ENCODE measurements around the gene SRMS.

The SRMS gene

GRCh38 chr20:63538204-63539091, 9.1 kb downstream of the SRMS start:
- no peak for DNase-seq (ENCODE audit: low read depth)

GRCh38 chr20:63537525-63538203, 9.9 kb downstream of the SRMS start:
- DNase-seq (ENCODE audit: low read depth) = peak; percentile 90

- DNase-seq (ENCODE audit: low read depth) = no peak
Observed at GRCh38 chr20:63536997-63537524, 10.5 kb downstream of the SRMS start, which contains the start of gene PTK6. Gene PTK6, minus strand, starts transcription at chr20:63537376. Its CDS starts 62 bp downstream, at chr20:63537314.

- no peak for DNase-seq (ENCODE audit: low read depth)
Observed at GRCh38 chr20:63536241-63536977, 11.1 kb downstream of the SRMS start.

- no peak for DNase-seq (ENCODE audit: low read depth)
Observed at GRCh38 chr20:63534831-63535651, 12.5 kb downstream of the SRMS start.

GRCh38 chr20:63534427-63534830, 13.1 kb downstream of the SRMS start:
- DNase-seq (ENCODE audit: low read depth) = no peak

- no peak for DNase-seq (ENCODE audit: low read depth)
Observed at GRCh38 chr20:63533871-63534393, 13.6 kb downstream of the SRMS start.

GRCh38 chr20:63533388-63533787, 14.2 kb downstream of the SRMS start:
- no peak for DNase-seq (ENCODE audit: low read depth)

GRCh38 chr20:63532449-63532971, 15.0 kb downstream of the SRMS start:
- no peak for DNase-seq (ENCODE audit: low read depth)

GRCh38 chr20:63531686-63532448, 15.7 kb downstream of the SRMS start:
- DNase-seq (ENCODE audit: low read depth) = no peak

- DNase-seq (ENCODE audit: low read depth) = no peak
Observed at GRCh38 chr20:63530788-63531160, 16.8 kb downstream of the SRMS start.

- no peak for DNase-seq (ENCODE audit: low read depth)
Observed at GRCh38 chr20:63529861-63530787, 17.4 kb downstream of the SRMS start.

GRCh38 chr20:63529180-63529860, 18.2 kb downstream of the SRMS start:
- no peak for DNase-seq (ENCODE audit: low read depth)

- no peak for DNase-seq (ENCODE audit: low read depth)
Observed at GRCh38 chr20:63527184-63527583, 20.4 kb downstream of the SRMS start.

- no peak for DNase-seq (ENCODE audit: low read depth)
Observed at GRCh38 chr20:63525971-63526370, 21.6 kb downstream of the SRMS start.

GRCh38 chr20:63525185-63525584, 22.4 kb downstream of the SRMS start:
- DNase-seq (ENCODE audit: low read depth) = no peak

- DNase-seq (ENCODE audit: low read depth) = no peak
Observed at GRCh38 chr20:63522981-63523611, 24.5 kb downstream of the SRMS start.
